Right atrium auricular region (tissue), 2 donors: Measurements from ENCODE around the gene TNS1. TPM values are rescaled to one million over a fixed set of nuclear protein-coding genes. Genes with fewer than 3 reads are reported as not detected.

Source experiments
- DNase-seq: peaks from one replicate; pipeline ENCODE4 v3.0.0-alpha.2; 2019; ENCODE audit warnings: low spot score
- H3K27ac ChIP-seq, 2 donors: fragments of 200-600 bp; sonication (generic); 1 replicate in 1 of 2; 2 replicates in 1 of 2; pipeline ENCODE4 v1.5.1; 2016 to 2019
- H3K27me3 ChIP-seq, 2 donors: fragments of 200-600 bp; sonication (generic); one replicate each; pipeline versions ENCODE4 v1.5.1 to v1.6.0; 2017 to 2019
- H3K36me3 ChIP-seq: fragments of 200-600 bp; sonication (generic); one replicate; pipeline ENCODE4 v1.5.1; 2016
- H3K4me1 ChIP-seq, 2 donors: fragments of 200-600 bp; sonication (generic); one replicate each; pipeline versions ENCODE4 v1.5.1 to v1.6.0; 2017 to 2019
- H3K4me3 ChIP-seq, 2 donors: fragments of 200-600 bp; sonication (generic); 1 replicate in 1 of 2; 2 replicates in 1 of 2; pipeline ENCODE4 v1.5.1; 2017 to 2019; ENCODE audit warnings: mild to moderate bottlenecking in 1 of 2, moderate library complexity in 1 of 2
- H3K9me3 ChIP-seq, 2 donors: fragments of 200-600 bp; sonication (generic); one replicate each; pipeline ENCODE4 v1.5.1; 2019
- CTCF ChIP-seq, 2 donors: fragments of 200-600 bp; sonication (generic); IDR thresholded peaks; one replicate each; pipeline ENCODE4 v1.5.1; 2019; ENCODE audit warnings: antibody characterized with exemption in 2 of 2
- total RNA-seq, 2 donors: library from RNA; depleted of rRNA; stranded (reverse); fragments of >200 nt; gene quantifications; one replicate each; pipeline ENCODE4 v1.1.0, GENCODE V29; 2016

Gene TNS1
- total RNA-seq, 2 donors from 2014 or later, result 393 to 720 TPM

GRCh38 chr2:217998926-217999594, 3.7 kb downstream of the TNS1 start:
- H3K4me1 ChIP-seq, result peaks cover 0 to 45% of the 10 kb centered on the region in 2 donors
- no peaks in the 10 kb centered on the region for H3K9me3 ChIP-seq
- H3K4me3 ChIP-seq, result no peak overlapping the region
- no peaks in the 10 kb centered on the region for H3K36me3 ChIP-seq
- no peak overlapping the region for H3K27ac ChIP-seq
- DNase-seq, result no peak
- TF ChIP-seq CTCF (IDR thresholded peaks at IDR 0.05), result no peak
- H3K27me3 ChIP-seq, result no peaks in the 10 kb centered on the region

DNA sequence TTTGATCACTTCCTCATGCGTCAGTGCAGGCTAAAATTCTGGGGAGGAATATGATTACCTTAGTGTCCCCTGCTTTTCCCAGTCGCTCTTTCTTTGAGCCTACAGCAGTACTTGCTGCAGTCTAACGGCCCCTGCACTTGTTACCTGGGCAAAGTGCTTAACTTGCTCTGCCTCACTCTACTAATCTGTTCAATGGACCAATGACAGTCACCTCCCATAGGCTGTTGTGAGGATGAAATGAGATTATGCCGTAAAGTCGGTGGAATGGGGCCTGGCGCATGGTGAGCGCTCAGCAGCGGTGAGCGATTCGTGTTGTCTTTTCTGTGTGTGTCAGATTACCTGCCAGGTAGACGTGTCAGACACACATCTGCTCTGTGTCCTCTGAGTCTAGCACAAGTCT, 5.3 kb downstream of the TNS1 start:
- DNase-seq, result no peak
- peaks cover 0 to 36% of the 10 kb centered on the region in 2 donors for H3K4me1 ChIP-seq
- no peaks in the 10 kb centered on the region for H3K9me3 ChIP-seq
- no peaks in the 10 kb centered on the region for H3K27me3 ChIP-seq
- no peaks in the 10 kb centered on the region for H3K36me3 ChIP-seq
- TF ChIP-seq CTCF (IDR thresholded peaks at IDR 0.05), result no peak
- no peak overlapping the region for H3K27ac ChIP-seq
- no peak overlapping the region for H3K4me3 ChIP-seq

- H3K4me1 ChIP-seq, result peaks cover 0 to 36% of the 10 kb centered on the region in 2 donors
- no peak overlapping the region for H3K4me3 ChIP-seq
- no peaks in the 10 kb centered on the region for H3K36me3 ChIP-seq
- no peak for TF ChIP-seq CTCF (IDR thresholded peaks at IDR 0.05)
- peak; percentile 79 for DNase-seq
- no peaks in the 10 kb centered on the region for H3K9me3 ChIP-seq
- peak overlapping the region; percentile 29 to 66 for H3K27ac ChIP-seq
- no peaks in the 10 kb centered on the region for H3K27me3 ChIP-seq
These were observed 6.4 kb downstream of the TNS1 start for GRCh38 chr2:217996361-217996760.

DNA sequence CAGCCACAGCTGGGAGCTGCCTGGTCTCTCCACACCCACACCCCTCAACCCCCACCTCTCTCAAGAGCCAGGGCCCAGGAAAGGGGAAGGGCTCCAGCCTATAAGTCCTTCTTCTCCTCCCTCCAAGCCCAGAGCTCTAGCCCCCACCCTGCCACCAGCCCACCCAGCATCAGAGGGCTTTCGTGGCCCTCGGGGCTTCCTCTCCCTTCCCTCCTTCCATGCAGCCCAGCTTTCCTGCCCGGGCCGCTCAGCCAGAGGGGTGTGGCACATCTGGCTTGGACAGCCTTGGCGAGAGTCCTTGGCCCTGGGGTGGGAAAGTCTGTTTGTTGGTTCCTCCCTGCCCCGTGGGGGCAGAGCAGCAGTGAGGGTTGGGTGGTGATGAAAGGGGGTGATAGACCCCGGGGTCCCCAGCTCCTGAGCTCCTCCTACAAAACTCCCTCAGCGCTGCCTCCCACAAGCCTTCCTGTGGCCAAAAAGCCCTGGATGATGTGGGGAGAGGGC, 7.0 kb downstream of the TNS1 start:
- no peaks in the 10 kb centered on the region for H3K9me3 ChIP-seq
- no peak overlapping the region for H3K4me3 ChIP-seq
- DNase-seq, result peak; percentile 82
- no peaks in the 10 kb centered on the region for H3K27me3 ChIP-seq
- no peak for TF ChIP-seq CTCF (IDR thresholded peaks at IDR 0.05)
- peaks cover 0 to 36% of the 10 kb centered on the region in 2 donors for H3K4me1 ChIP-seq
- H3K27ac ChIP-seq, result peak overlapping the region; percentile 28 to 66
- no peaks in the 10 kb centered on the region for H3K36me3 ChIP-seq

- DNase-seq, result no peak
- Histone ChIP-seq H3K36me3 (no peaks in the 10 kb centered on the region), H3K4me3 (no peak overlapping the region), H3K4me1 (peaks cover 0 to 36% of the 10 kb centered on the region in 2 donors), H3K27ac (peak overlapping the region; percentile 6 to 66), H3K9me3 (no peaks in the 10 kb centered on the region), H3K27me3 (no peaks in the 10 kb centered on the region)
- TF ChIP-seq CTCF (IDR thresholded peaks at IDR 0.05), result no peak
These were observed 8.0 kb downstream of the TNS1 start for GRCh38 chr2:217994776-217995274.
